HFFc6 (cell line): ENCODE results near the gene GTPBP1. TPM values are rescaled to one million over a fixed set of nuclear protein-coding genes. Genes with fewer than 3 reads are reported as not detected.

Source experiments
- DNase-seq: peaks from one replicate; pipeline ENCODE4 v3.0.0-alpha.2; 2018
- H3K27ac Mint-ChIP-seq: 2 replicates; pipeline ENCODE4 v1.8.0; 2020; ENCODE audit warnings: mild to moderate bottlenecking, mixed read lengths
- H3K27me3 Mint-ChIP-seq: 2 replicates; pipeline ENCODE4 v1.8.0; 2021; ENCODE audit warnings: mild to moderate bottlenecking, moderate library complexity, mixed read lengths; ENCODE audit not compliant: insufficient read depth
- H3K36me3 Mint-ChIP-seq: 2 replicates; pipeline ENCODE4 v1.8.0; 2021; ENCODE audit warnings: low read depth, mixed read lengths
- H3K4me1 Mint-ChIP-seq: 2 replicates; pipeline ENCODE4 v1.8.0; 2020; ENCODE audit warnings: low read depth, mixed read lengths
- H3K4me3 Mint-ChIP-seq: 2 replicates; pipeline ENCODE4 v1.8.0; 2020; ENCODE audit warnings: mild to moderate bottlenecking, moderate library complexity, mixed read lengths
- H3K9me3 Mint-ChIP-seq: 2 replicates; pipeline ENCODE4 v1.8.0; 2020; ENCODE audit warnings: mild to moderate bottlenecking, mixed read lengths
- CTCF ChIP-seq: fragments of 200-600 bp; sonication (generic); IDR thresholded peaks from 2 replicates; pipeline ENCODE4 v1.5.0; 2021; ENCODE audit warnings: antibody characterized with exemption, mild to moderate bottlenecking
- total RNA-seq, 6 experiments: library from RNA; stranded (reverse); fragmentation: NEBNext Ultra II Directional; extraction: Animal tissue kit (Norgen Biotek cat#: 25700); gene quantifications; 2 replicates in 1 of 6; 3 replicates in 5 of 6; pipeline ENCODE4 v1.2.3, GENCODE V29; 2021

The GTPBP1 gene
- total RNA-seq, 6 experiments from 2014 or later: 32.1 to 40.8 (median 38.4) TPM

DNA sequence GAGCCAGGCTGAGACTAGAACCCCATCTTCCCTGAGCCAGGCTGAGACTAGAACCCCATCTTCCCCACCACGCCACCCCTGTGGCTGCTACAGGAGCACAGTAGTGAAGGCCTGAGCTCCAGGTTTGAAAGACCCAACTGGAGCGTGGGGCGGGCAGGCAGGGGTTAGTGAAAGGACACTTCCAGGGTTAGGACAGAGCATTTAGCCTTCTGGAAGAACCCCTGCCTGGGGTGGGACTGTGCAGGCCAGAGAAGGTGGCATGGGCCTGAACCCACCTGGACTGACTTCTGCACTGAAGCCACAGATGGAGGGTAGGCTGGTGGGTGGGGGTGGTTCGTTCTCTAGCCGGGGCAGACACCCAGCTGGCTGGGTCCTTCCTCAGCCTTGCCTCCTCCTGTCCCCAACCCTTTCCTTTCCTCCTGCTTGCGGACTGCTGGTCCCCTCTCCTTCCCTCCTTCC lies 26.0 kb downstream of the GTPBP1 start:
- H3K4me3 Mint-ChIP-seq: no peak overlapping the region

GRCh38 chr22:38732251-38732815 lies 26.6 kb downstream of the GTPBP1 start:
- H3K9me3 Mint-ChIP-seq: no peaks in the 10 kb centered on the region
- H3K4me1 Mint-ChIP-seq: 0 out of 2 replicates have a peak, but pooled peaks cover 4% of the 10 kb centered on the region
- H3K27ac Mint-ChIP-seq: no peak overlapping the region
- peaks cover 5% of the 10 kb centered on the region; the same call in 1 of the 2 replicates for H3K36me3 Mint-ChIP-seq
- peaks cover 11% of the 10 kb centered on the region for H3K27me3 Mint-ChIP-seq
- no peak overlapping the region for H3K4me3 Mint-ChIP-seq
- DNase-seq: no peak
- TF ChIP-seq CTCF: no peak

More for the DNA sequence above, 26.0 kb downstream of the GTPBP1 start:
- DNase-seq: no peak
- peaks cover 11% of the 10 kb centered on the region for H3K27me3 Mint-ChIP-seq
- H3K27ac Mint-ChIP-seq: no peak overlapping the region
- no peaks in the 10 kb centered on the region for H3K9me3 Mint-ChIP-seq
- H3K4me1 Mint-ChIP-seq: 0 out of 2 replicates have a peak, but pooled peaks cover 4% of the 10 kb centered on the region
- peaks cover 3% of the 10 kb centered on the region; the same call in 1 of the 2 replicates for H3K36me3 Mint-ChIP-seq
- TF ChIP-seq CTCF: no peak

GRCh38 chr22:38733329-38733723 lies 27.6 kb downstream of the GTPBP1 start:
- DNase-seq: no peak
- Mint-ChIP-seq H3K36me3 (peaks cover 14% of the 10 kb centered on the region), H3K27me3 (peaks cover 11% of the 10 kb centered on the region), H3K27ac (peak overlapping the region; percentile 51), H3K4me3 (no peak overlapping the region), H3K4me1 (peaks cover 9% of the 10 kb centered on the region; the same call in 1 of the 2 replicates), H3K9me3 (no peaks in the 10 kb centered on the region)
- TF ChIP-seq CTCF: peak; percentile 82

GRCh38 chr22:38733724-38734381 lies 28.1 kb downstream of the GTPBP1 start:
- no peak for DNase-seq
- no peak for TF ChIP-seq CTCF
- peak overlapping the region; percentile 32; the same call in 1 of the 2 replicates for H3K27ac Mint-ChIP-seq
- H3K4me1 Mint-ChIP-seq: peaks cover 9% of the 10 kb centered on the region; the same call in 1 of the 2 replicates
- H3K27me3 Mint-ChIP-seq: peaks cover 10% of the 10 kb centered on the region
- H3K4me3 Mint-ChIP-seq: no peak overlapping the region
- no peaks in the 10 kb centered on the region for H3K9me3 Mint-ChIP-seq
- peaks cover 17% of the 10 kb centered on the region for H3K36me3 Mint-ChIP-seq

GRCh38 chr22:38734421-38735100 lies 28.8 kb downstream of the GTPBP1 start:
- DNase-seq: no peak
- Mint-ChIP-seq H3K4me3 (no peak overlapping the region), H3K27ac (no peak overlapping the region), H3K4me1 (peaks cover 9% of the 10 kb centered on the region; the same call in 1 of the 2 replicates), H3K27me3 (peaks cover 9% of the 10 kb centered on the region), H3K36me3 (peaks cover 17% of the 10 kb centered on the region), H3K9me3 (no peaks in the 10 kb centered on the region)
- TF ChIP-seq CTCF: no peak
